Activated naive CD8-positive, alpha-beta T cell treated with anti-CD3 and anti-CD28 coated beads, Interleukin-2, amount 50 U/mL, for 16 hours (primary cell): Measurements from ENCODE around the gene CLDN8.

Experiments
- DNase-seq: peaks from one replicate; pipeline ENCODE4 v3.0.0-alpha.2; 2020; ENCODE audit warnings: low read depth, low spot score

The CLDN8 gene

GRCh38 chr21:30206551-30207251 is 9.2 kb downstream of the CLDN8 start:
- no peak for DNase-seq

- DNase-seq = no peak
These were observed 15.9 kb downstream of the CLDN8 start for GRCh38 chr21:30200000-30200399.

- DNase-seq = no peak
These were observed 21.1 kb downstream of the CLDN8 start for GRCh38 chr21:30194701-30195299.

- no peak for DNase-seq
These were observed 22.7 kb downstream of the CLDN8 start for GRCh38 chr21:30193201-30193600.

GRCh38 chr21:30190554-30190953 is 25.3 kb downstream of the CLDN8 start:
- no peak for DNase-seq

- no peak for DNase-seq
These were observed 26.1 kb downstream of the CLDN8 start for GRCh38 chr21:30189773-30190172.

- DNase-seq = no peak
These were observed 29.7 kb downstream of the CLDN8 start for GRCh38 chr21:30186242-30186641.

GRCh38 chr21:30168086-30168485 is 47.8 kb downstream of the CLDN8 start:
- no peak for DNase-seq

GRCh38 chr21:30166705-30167104 is 49.2 kb downstream of the CLDN8 start, which contains the start of gene CLDN17:
TSS of gene CLDN17 (minus strand) at chr21:30166805. CDS start at chr21:30166617, 188 bp downstream.
- no peak for DNase-seq

- DNase-seq = no peak
These were observed 49.7 kb downstream of the CLDN8 start for GRCh38 chr21:30166171-30166570.

- DNase-seq = no peak
These were observed 51.1 kb downstream of the CLDN8 start for GRCh38 chr21:30164796-30165195.
